Gastroesophageal sphincter (tissue), 3 donors: ENCODE results near the gene TTLL8.

Experiments used
- CTCF ChIP-seq, 4 experiments: fragments of 200-600 bp in 2 of 4; fragments of 450-650 bp in 2 of 4; sonication (generic) in 1 of 4; IDR thresholded peaks; one replicate each; pipeline ENCODE4 v1.5.1; 2017 to 2019; ENCODE audit warnings: antibody characterized with exemption in 4 of 4, mild to moderate bottlenecking in 2 of 4, moderate library complexity in 2 of 4
- POLR2A ChIP-seq, 2 donors: fragments of 450-650 bp; IDR thresholded peaks; one replicate each; pipeline ENCODE4 v1.6.1; 2017; ENCODE audit warnings: antibody characterized with exemption in 2 of 2, mild to moderate bottlenecking in 2 of 2, moderate library complexity in 1 of 2
- POLR2AphosphoS5 ChIP-seq: sonication (generic); formaldehyde crosslinking; IDR thresholded peaks from one replicate; pipeline ENCODE4 v1.6.1; 2017; ENCODE audit warnings: antibody characterized with exemption

- no peak for TF ChIP-seq POLR2A (IDR thresholded peaks at IDR 0.05)
- no peak for TF ChIP-seq CTCF (IDR thresholded peaks at IDR 0.05)
- no peak for TF ChIP-seq POLR2AphosphoS5
These were observed 8.6 kb downstream of the TTLL8 start for GRCh38 chr22:50049299-50050195.
